PC-3 (cell line): ENCODE measurements around the gene YJEFN3. TPM values are rescaled to one million over a fixed set of nuclear protein-coding genes. Genes with fewer than 3 reads are reported as not detected.

Experiments
- ATAC-seq: fragments of 200-7000 bp; cut with Tn5 transposase; 2 replicates; pipeline ENCODE4 v1.9.1; 2020; ENCODE audit warnings: mild to moderate bottlenecking, moderate library complexity
- BruUV-seq: library from RNA; stranded (reverse); fragments of 400-500 nt; replicated peaks from 2 replicates; lab custom pipeline; 2021; lab: Mats Ljungman, UMichigan
- CTCF ChIA-PET: fragments of 300-600 bp; sonication (Branson Sonifier 250); formaldehyde crosslinking; loops from one replicate; lab custom pipeline; 2022; ENCODE audit warnings: antibody characterized with exemption; lab: Charles Lee
- POLR2A ChIA-PET: fragments of 300-600 bp; sonication (Branson Sonifier 250); formaldehyde crosslinking; loops from one replicate; lab custom pipeline; 2022; ENCODE audit warnings: antibody characterized with exemption; ENCODE audit not compliant: unreplicated experiment; lab: Charles Lee
- DNase-seq: peaks from one replicate; pipeline ENCODE4 v3.0.0-alpha.2; 2015
- H2AFZ ChIP-seq: fragments of 300-600 bp; sonication (generic); 2 replicates; pipeline ENCODE4 v1.6.0; 2016; ENCODE audit warnings: antibody characterized with exemption, low read length
- H3F3A ChIP-seq: fragments of 300-600 bp; sonication (generic); one replicate; pipeline ENCODE4 v1.6.0; 2017; ENCODE audit warnings: antibody characterized with exemption, low read length, control low read depth, mild to moderate bottlenecking; ENCODE audit not compliant: unreplicated experiment
- H3K27ac ChIP-seq: fragments of 300-600 bp; sonication (generic); 2 replicates; pipeline ENCODE4 v1.5.1; 2016; ENCODE audit warnings: mild to moderate bottlenecking, low read length
- H3K27me3 ChIP-seq: fragments of 300-600 bp; sonication (generic); 2 replicates; pipeline ENCODE4 v1.6.1; 2016; ENCODE audit warnings: low read length, mixed read lengths
- H3K36me3 ChIP-seq: fragments of 300-600 bp; sonication (generic); 2 replicates; pipeline ENCODE4 v1.6.1; 2016; ENCODE audit warnings: low read depth, mixed run types, low read length, mixed read lengths
- H3K4me1 ChIP-seq: fragments of 300-600 bp; sonication (generic); 2 replicates; pipeline ENCODE4 v1.5.1; 2016; ENCODE audit warnings: low read length; ENCODE audit not compliant: insufficient read depth
- H3K4me2 ChIP-seq: fragments of 300-600 bp; sonication (generic); 2 replicates; pipeline ENCODE4 v1.6.0; 2016; ENCODE audit warnings: low read length
- H3K4me3 ChIP-seq: fragments of 300-600 bp; sonication (generic); 2 replicates; pipeline ENCODE4 v1.5.1; 2016; ENCODE audit warnings: mild to moderate bottlenecking, low read length, mixed read lengths
- H3K79me2 ChIP-seq: fragments of 300-600 bp; sonication (generic); 2 replicates; pipeline ENCODE4 v1.6.1; 2017; ENCODE audit warnings: low read length, mixed read lengths
- H3K9ac ChIP-seq: fragments of 300-600 bp; sonication (generic); 2 replicates; pipeline ENCODE4 v1.6.0; 2016; ENCODE audit warnings: mild to moderate bottlenecking, low read length
- H3K9me2 ChIP-seq: fragments of 300-600 bp; sonication (generic); replicated peaks from 2 replicates; pipeline ENCODE4 v1.6.1; 2016; ENCODE audit warnings: mixed run types, low read length, mixed read lengths
- H3K9me3 ChIP-seq: fragments of 300-600 bp; sonication (generic); 2 replicates; pipeline ENCODE4 v1.6.1; 2016; ENCODE audit warnings: low read length, mixed read lengths
- H4K20me1 ChIP-seq: fragments of 300-600 bp; sonication (generic); 2 replicates; pipeline ENCODE4 v1.6.1; 2016; ENCODE audit warnings: low read length, mixed read lengths
- CTCF ChIP-seq: fragments of 300-600 bp; sonication (generic); conservative IDR thresholded peaks from 2 replicates; pipeline ENCODE4 v1.5.1; 2017; ENCODE audit warnings: antibody characterized with exemption, low read depth, mild to moderate bottlenecking, low read length
- EZH2 ChIP-seq: fragments of 300-600 bp; sonication (generic); IDR thresholded peaks from one replicate; pipeline ENCODE4 v1.6.1; 2017; ENCODE audit warnings: antibody characterized with exemption, mild to moderate bottlenecking, low read length; ENCODE audit not compliant: unreplicated experiment
- EZH2phosphoT487 ChIP-seq: fragments of 300-600 bp; sonication (generic); IDR thresholded peaks from 2 replicates; pipeline ENCODE4 v1.6.1; 2018; ENCODE audit warnings: mild to moderate bottlenecking, antibody characterized with exemption, low read length, borderline replicate concordance
- intact Hi-C: fragments of 100-400 bp; cut with micrococcal nuclease; formaldehyde crosslinking; loops from 2 replicates; pipeline ENCODE4 v1.9.0; 2023
- total RNA-seq: library from RNA; depleted of rRNA; stranded (reverse); fragments of >200 nt; gene quantifications from 2 replicates; pipeline ENCODE4 v1.2.3, GENCODE V29; 2014

Gene YJEFN3
- total RNA-seq, 1 experiment from 2014 or later, result 8.1 TPM

GRCh38 chr19:19579533-19580361, 51.0 kb downstream of the YJEFN3 start:
- no peak overlapping the region for H2AFZ ChIP-seq
- ATAC-seq (no peak), DNase-seq (no peak)
- CTCF ChIA-PET, result no interaction called here
- TF ChIP-seq CTCF (no peak), EZH2phosphoT487 (no peak), EZH2 (no peak)
- POLR2A ChIA-PET, result no interaction called here
- H3K27ac ChIP-seq, result no peak overlapping the region
- H3K4me2 ChIP-seq, result no peak overlapping the region
- H3K4me1 ChIP-seq, result no peaks in the 10 kb centered on the region; the same call in 1 of the 2 replicates
- H3K79me2 ChIP-seq, result no peaks in the 10 kb centered on the region
- no peaks in the 10 kb centered on the region for H3F3A ChIP-seq
- no peak overlapping the region for H3K9ac ChIP-seq
- no peaks in the 10 kb centered on the region for H3K36me3 ChIP-seq
- H3K9me2 ChIP-seq, result no peaks in the 10 kb centered on the region
- no peaks in the 10 kb centered on the region for H3K9me3 ChIP-seq
- intact Hi-C loops, result no loop called here
- no peaks in the 10 kb centered on the region for H3K27me3 ChIP-seq
- no TSS peak for BruUV-seq
- no peak overlapping the region for H3K4me3 ChIP-seq
- no peaks in the 10 kb centered on the region for H4K20me1 ChIP-seq

DNA sequence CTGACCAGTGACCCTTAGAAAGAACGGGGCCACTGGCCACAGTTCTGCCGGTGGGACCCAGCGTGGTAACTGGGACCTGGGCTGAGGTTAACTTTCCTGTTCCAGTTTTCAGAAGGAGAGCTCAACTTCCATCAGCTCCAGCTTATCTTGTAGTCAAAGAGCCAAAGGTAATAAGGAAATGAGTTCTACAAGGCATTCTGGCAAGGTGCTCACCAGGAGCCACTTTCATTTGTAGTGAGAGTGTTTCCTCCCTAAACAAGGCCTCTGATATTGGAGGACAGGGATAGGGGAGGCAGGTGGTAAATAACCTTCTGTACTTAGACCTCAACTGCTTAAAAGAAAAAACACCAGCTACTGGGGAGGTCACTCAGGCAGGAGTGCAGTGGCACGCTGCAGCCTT, 51.7 kb downstream of the YJEFN3 start:
- Histone ChIP-seq H3K4me3 (no peak overlapping the region), H2AFZ (no peak overlapping the region), H3K9me3 (no peaks in the 10 kb centered on the region), H3K36me3 (no peaks in the 10 kb centered on the region), H3K27ac (no peak overlapping the region), H3K4me2 (no peak overlapping the region), H3K9me2 (no peaks in the 10 kb centered on the region), H3K79me2 (no peaks in the 10 kb centered on the region), H3K9ac (no peak overlapping the region), H3K4me1 (no peaks in the 10 kb centered on the region; the same call in 1 of the 2 replicates), H4K20me1 (no peaks in the 10 kb centered on the region), H3K27me3 (no peaks in the 10 kb centered on the region), H3F3A (no peaks in the 10 kb centered on the region)
- ChIA-PET CTCF (no interaction called here), POLR2A (no interaction called here)
- no TSS peak for BruUV-seq
- DNase-seq (no peak), ATAC-seq (no peak)
- TF ChIP-seq EZH2phosphoT487 (no peak), EZH2 (no peak), CTCF (no peak)
- intact Hi-C loops, result no loop called here

- no peaks in the 10 kb centered on the region for H4K20me1 ChIP-seq
Observed at GRCh38 chr19:19581391-19581790, 52.7 kb downstream of the YJEFN3 start.

More at GRCh38 chr19:19581391-19581790, 52.7 kb downstream of the YJEFN3 start:
- H3K9ac ChIP-seq, result no peak overlapping the region
- H3K79me2 ChIP-seq, result no peaks in the 10 kb centered on the region
- ChIA-PET POLR2A (no interaction called here), CTCF (no interaction called here)
- no peak overlapping the region for H3K27ac ChIP-seq
- H3K9me3 ChIP-seq, result no peaks in the 10 kb centered on the region
- H3K4me1 ChIP-seq, result no peaks in the 10 kb centered on the region; the same call in 1 of the 2 replicates
- no TSS peak for BruUV-seq
- H3K27me3 ChIP-seq, result no peaks in the 10 kb centered on the region
- TF ChIP-seq EZH2, result no peak
- no peak for ATAC-seq
- H3K4me3 ChIP-seq, result no peak overlapping the region
- intact Hi-C loops, result no loop called here
- no peaks in the 10 kb centered on the region for H3K9me2 ChIP-seq
- no peak overlapping the region for H2AFZ ChIP-seq
- DNase-seq, result no peak
- no peak overlapping the region for H3K4me2 ChIP-seq
- no peaks in the 10 kb centered on the region for H3F3A ChIP-seq
- H3K36me3 ChIP-seq, result no peaks in the 10 kb centered on the region
